HG03135 (cell line): Measurements from ENCODE around the gene NECTIN3.

Experiments
- ATAC-seq: cut with Tn5 transposase; IDR thresholded peaks from one replicate; pipeline ENCODE4 v1.9.1; 2021; ENCODE audit warnings: mild to moderate bottlenecking, moderate library complexity; ENCODE audit not compliant: unreplicated experiment

The NECTIN3 gene

GRCh38 chr3:111071257-111072030, at the start of gene NECTIN3:
Gene NECTIN3 (plus strand): TSS chr3:111071816. CDS start chr3:111072018, 202 bp downstream.
- ATAC-seq: peak; percentile 75

- ATAC-seq: no peak
Measured at GRCh38 chr3:111027868-111028267, 43.7 kb upstream of the NECTIN3 start.

- ATAC-seq: no peak
Measured at GRCh38 chr3:111031538-111031937, 40.1 kb upstream of the NECTIN3 start.

GRCh38 chr3:111032677-111033076, 38.9 kb upstream of the NECTIN3 start:
- ATAC-seq: no peak

GRCh38 chr3:111033470-111034050, 38.1 kb upstream of the NECTIN3 start:
- ATAC-seq: no peak

GRCh38 chr3:111035316-111035715, 36.3 kb upstream of the NECTIN3 start:
- no peak for ATAC-seq

- no peak for ATAC-seq
Measured at GRCh38 chr3:111035902-111036301, 35.7 kb upstream of the NECTIN3 start.

- ATAC-seq: no peak
Measured at GRCh38 chr3:111040959-111041358, 30.7 kb upstream of the NECTIN3 start.

- ATAC-seq: no peak
Measured at GRCh38 chr3:111045564-111045963, 26.1 kb upstream of the NECTIN3 start.

- no peak for ATAC-seq
Measured at GRCh38 chr3:111047042-111047441, 24.6 kb upstream of the NECTIN3 start.

GRCh38 chr3:111047812-111048435, 23.7 kb upstream of the NECTIN3 start:
- no peak for ATAC-seq

- ATAC-seq: no peak
Measured at GRCh38 chr3:111051354-111051753, 20.3 kb upstream of the NECTIN3 start.

- no peak for ATAC-seq
Measured at GRCh38 chr3:111068574-111068973, 3.0 kb upstream of the NECTIN3 start.

GRCh38 chr3:111069974-111070771, 1.4 kb upstream of the NECTIN3 start:
- ATAC-seq: no peak

GRCh38 chr3:111070772-111071256, 802 bp upstream of the NECTIN3 start:
- ATAC-seq: no peak

- ATAC-seq: peak; percentile 30
Measured at GRCh38 chr3:111072031-111072921, 660 bp downstream of the NECTIN3 start.

- no peak for ATAC-seq
Measured at GRCh38 chr3:111073218-111073617, 1.6 kb downstream of the NECTIN3 start.

GRCh38 chr3:111076732-111077131, 5.1 kb downstream of the NECTIN3 start:
- ATAC-seq: no peak

GRCh38 chr3:111077369-111077768, 5.8 kb downstream of the NECTIN3 start:
- ATAC-seq: no peak

GRCh38 chr3:111080413-111080812, 8.8 kb downstream of the NECTIN3 start:
- ATAC-seq: no peak
